CD14-positive monocyte (primary cell): ENCODE results near the gene NKPD1. TPM values are rescaled to one million over a fixed set of nuclear protein-coding genes. Genes with fewer than 3 reads are reported as not detected.

Experiments
- DNase-seq, 3 donors: peaks; one replicate each; pipeline ENCODE4 v3.0.0-alpha.2; 2011 to 2022
- H2AFZ ChIP-seq: 2 replicates; pipeline ENCODE4 v1.6.0; 2012; ENCODE audit warnings: mild to moderate bottlenecking, low read depth, low read length, inconsistent platforms; ENCODE audit not compliant: insufficient read depth, poor library complexity, severe bottlenecking
- H3K27ac ChIP-seq, 2 donors: 1 replicate in 1 of 2; 2 replicates in 1 of 2; pipeline ENCODE4 v1.5.1; 2012 to 2013; ENCODE audit warnings: low read length in 2 of 2, control low read depth in 1 of 2, inconsistent platforms in 1 of 2, low read depth in 1 of 2, mild to moderate bottlenecking in 1 of 2
- H3K27me3 ChIP-seq, 2 donors: one replicate each; pipeline versions ENCODE4 v1.6.0 to v1.6.1; 2011 to 2013; ENCODE audit warnings: low read length in 2 of 2; ENCODE audit not compliant: control insufficient read depth in 2 of 2, insufficient read depth in 2 of 2
- H3K36me3 ChIP-seq, 2 donors: replicated peaks in 1 of 2; 1 replicate in 1 of 2; 2 replicates in 1 of 2; pipeline versions ENCODE4 v1.5.1 to v1.6.1; 2012 to 2013; ENCODE audit warnings: low read length in 2 of 2, control low read depth in 1 of 2, inconsistent platforms in 1 of 2, mild to moderate bottlenecking in 1 of 2; ENCODE audit not compliant: insufficient read depth in 2 of 2, control insufficient read depth in 1 of 2
- H3K4me1 ChIP-seq, 2 donors: 1 replicate in 1 of 2; 2 replicates in 1 of 2; pipeline versions ENCODE4 v1.5.1 to v1.6.1; 2012 to 2013; ENCODE audit warnings: low read length in 2 of 2, control low read depth in 1 of 2, inconsistent platforms in 1 of 2, mild to moderate bottlenecking in 1 of 2, moderate library complexity in 1 of 2; ENCODE audit not compliant: insufficient read depth in 2 of 2, control insufficient read depth in 1 of 2
- H3K4me2 ChIP-seq: replicated peaks from 2 replicates; pipeline ENCODE3; 2012; ENCODE audit warnings: low read length, moderate library complexity, mild to moderate bottlenecking; ENCODE audit not compliant: poor library complexity, severe bottlenecking; ENCODE audit errors: extremely low read depth
- H3K4me3 ChIP-seq, 3 experiments: fragments of 200-600 bp in 1 of 3; sonication (generic) in 1 of 3; replicated peaks in 1 of 3; 1 replicate in 2 of 3; 2 replicates in 1 of 3; pipeline ENCODE4 v1.5.1; 2011 to 2013; ENCODE audit warnings: low read length in 3 of 3, mild to moderate bottlenecking in 3 of 3, control low read depth in 2 of 3, low read depth in 2 of 3, inconsistent platforms in 1 of 3, moderate library complexity in 1 of 3
- H3K79me2 ChIP-seq: 2 replicates; pipeline ENCODE4 v1.6.0; 2012; ENCODE audit warnings: mild to moderate bottlenecking, control low read depth, inconsistent platforms, low read length, moderate library complexity; ENCODE audit not compliant: insufficient read depth
- H3K9ac ChIP-seq: 2 replicates; pipeline ENCODE4 v1.6.0; 2017; ENCODE audit warnings: low read length, mild to moderate bottlenecking; ENCODE audit not compliant: insufficient read depth, poor library complexity, severe bottlenecking
- H3K9me3 ChIP-seq, 2 donors: replicated peaks in 1 of 2; 1 replicate in 1 of 2; 2 replicates in 1 of 2; pipeline versions ENCODE4 v1.5.1 to v1.6.1; 2012 to 2013; ENCODE audit warnings: low read length in 2 of 2, control low read depth in 1 of 2; ENCODE audit not compliant: control insufficient read depth in 1 of 2, insufficient read depth in 1 of 2
- H4K20me1 ChIP-seq: 2 replicates; pipeline ENCODE4 v1.6.0; 2012; ENCODE audit warnings: mild to moderate bottlenecking, low read length, control low read depth, moderate library complexity; ENCODE audit not compliant: insufficient read depth
- H3K27ac Mint-ChIP-seq, 7 donors: one replicate each; pipeline ENCODE4 v1.8.0; 2020; ENCODE audit warnings: mild to moderate bottlenecking in 7 of 7, mixed read lengths in 7 of 7, moderate library complexity in 6 of 7, inconsistent platforms in 2 of 7
- H3K27me3 Mint-ChIP-seq, 3 donors: one replicate each; pipeline ENCODE4 v1.8.0; 2021 to 2022; ENCODE audit warnings: low read depth in 3 of 3, mild to moderate bottlenecking in 3 of 3, mixed read lengths in 3 of 3, moderate library complexity in 3 of 3, inconsistent platforms in 1 of 3
- H3K36me3 Mint-ChIP-seq, 2 donors: one replicate each; pipeline ENCODE4 v1.8.0; 2020; ENCODE audit warnings: mixed read lengths in 2 of 2, inconsistent platforms in 1 of 2, mild to moderate bottlenecking in 1 of 2
- H3K4me1 Mint-ChIP-seq: one replicate; pipeline ENCODE4 v1.8.0; 2020; ENCODE audit warnings: mild to moderate bottlenecking, mixed read lengths
- H3K4me3 Mint-ChIP-seq, 2 donors: one replicate each; pipeline ENCODE4 v1.8.0; 2020; ENCODE audit warnings: mild to moderate bottlenecking in 2 of 2, mixed read lengths in 2 of 2, moderate library complexity in 1 of 2
- H3K9me3 Mint-ChIP-seq, 7 donors: one replicate each; pipeline ENCODE4 v1.8.0; 2020 to 2022; ENCODE audit warnings: mixed read lengths in 7 of 7, mild to moderate bottlenecking in 6 of 7, moderate library complexity in 6 of 7, inconsistent platforms in 2 of 7
- WGBS: methylation state at CpG from one replicate; pipeline ENCODE4 v1.1.5; 2013; ENCODE audit warnings: missing lambda C conversion rate; ENCODE audit not compliant: insufficient coverage; 5-methylcytosine and 5-hydroxymethylcytosine counted together
- intact Hi-C, 2 donors: fragments of 100-400 bp; cut with micrococcal nuclease; formaldehyde crosslinking; loops; one replicate each; pipeline versions ENCODE4 v1.15.0 to v1.15.1; 2023
- polyA plus RNA-seq, 3 donors: library from polyadenylated mRNA; depleted of rRNA in 1 of 3; unstranded in 2 of 3; stranded (reverse) in 1 of 3; fragments of 300-500 nt in 2 of 3; fragments of >200 nt in 1 of 3; fragmentation: Illumina TruSeq in 2 of 3; gene quantifications; 1 replicate in 2 of 3; 2 replicates in 1 of 3; pipeline ENCODE4 v1.2.3, GENCODE V29; 2012 to 2021
- TF ChIP-seq, protein P1 (sequence below): fragments of 200-600 bp; IDR thresholded peaks from one replicate; pipeline ENCODE4 v1.8.0; 2022; ENCODE audit warnings: antibody characterized with exemption, mild to moderate bottlenecking

The NKPD1 gene
- polyA plus RNA-seq, 3 donors: 0.11 TPM; not detected in 2

DNA sequence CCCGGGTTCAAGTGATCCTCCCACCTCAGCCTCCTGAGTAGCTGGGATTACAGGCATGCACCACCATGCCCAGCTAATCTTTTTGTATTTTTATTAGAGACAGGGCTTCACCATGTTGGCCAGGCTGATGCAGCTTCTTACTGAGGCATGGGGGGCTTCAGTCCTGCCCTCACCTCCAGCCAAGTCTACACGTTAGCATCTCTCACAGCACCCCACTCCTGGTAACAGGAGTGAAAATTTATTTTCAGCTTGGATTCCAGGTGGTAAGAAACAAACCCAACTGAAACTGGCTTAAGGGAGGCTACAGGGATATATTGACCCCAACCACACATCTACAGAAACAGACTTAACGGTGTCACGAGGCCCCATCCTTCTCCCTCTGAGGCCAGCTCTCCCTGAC lies 10.6 kb downstream of the NKPD1 start:
- Mint-ChIP-seq H3K27me3 (peaks cover 33 to 49% (median 42%) of the 10 kb centered on the region in 3 donors), H3K27ac (no peak overlapping the region), H3K36me3 (peaks cover 5 to 7% of the 10 kb centered on the region in 2 donors), H3K4me3 (no peak overlapping the region), H3K4me1 (peaks cover 18% of the 10 kb centered on the region), H3K9me3 (peaks cover 0 to 18% (median 8%) of the 10 kb centered on the region in 7 donors)
- Histone ChIP-seq H3K9ac (no peak overlapping the region), H2AFZ (no peak overlapping the region), H3K4me2 (no peak overlapping the region), H3K4me1 (peaks cover 14 to 24% of the 10 kb centered on the region in 2 donors), H3K27ac (no peak overlapping the region), H3K79me2 (no peaks in the 10 kb centered on the region), H3K4me3 (no peak overlapping the region), H3K9me3 (peaks cover 0 to 19% of the 10 kb centered on the region in 2 donors), H3K36me3 (peaks cover 3 to 7% of the 10 kb centered on the region in 2 donors), H4K20me1 (no peaks in the 10 kb centered on the region), H3K27me3 (peaks cover 14 to 39% of the 10 kb centered on the region in 2 donors)
- 60% methylated on average over 1 of the region's 4 CpGs for WGBS
- TF ChIP-seq, protein P1, sequence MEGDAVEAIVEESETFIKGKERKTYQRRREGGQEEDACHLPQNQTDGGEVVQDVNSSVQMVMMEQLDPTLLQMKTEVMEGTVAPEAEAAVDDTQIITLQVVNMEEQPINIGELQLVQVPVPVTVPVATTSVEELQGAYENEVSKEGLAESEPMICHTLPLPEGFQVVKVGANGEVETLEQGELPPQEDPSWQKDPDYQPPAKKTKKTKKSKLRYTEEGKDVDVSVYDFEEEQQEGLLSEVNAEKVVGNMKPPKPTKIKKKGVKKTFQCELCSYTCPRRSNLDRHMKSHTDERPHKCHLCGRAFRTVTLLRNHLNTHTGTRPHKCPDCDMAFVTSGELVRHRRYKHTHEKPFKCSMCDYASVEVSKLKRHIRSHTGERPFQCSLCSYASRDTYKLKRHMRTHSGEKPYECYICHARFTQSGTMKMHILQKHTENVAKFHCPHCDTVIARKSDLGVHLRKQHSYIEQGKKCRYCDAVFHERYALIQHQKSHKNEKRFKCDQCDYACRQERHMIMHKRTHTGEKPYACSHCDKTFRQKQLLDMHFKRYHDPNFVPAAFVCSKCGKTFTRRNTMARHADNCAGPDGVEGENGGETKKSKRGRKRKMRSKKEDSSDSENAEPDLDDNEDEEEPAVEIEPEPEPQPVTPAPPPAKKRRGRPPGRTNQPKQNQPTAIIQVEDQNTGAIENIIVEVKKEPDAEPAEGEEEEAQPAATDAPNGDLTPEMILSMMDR: no peak
- intact Hi-C loops: no loop called here
- DNase-seq: no peak

DNA sequence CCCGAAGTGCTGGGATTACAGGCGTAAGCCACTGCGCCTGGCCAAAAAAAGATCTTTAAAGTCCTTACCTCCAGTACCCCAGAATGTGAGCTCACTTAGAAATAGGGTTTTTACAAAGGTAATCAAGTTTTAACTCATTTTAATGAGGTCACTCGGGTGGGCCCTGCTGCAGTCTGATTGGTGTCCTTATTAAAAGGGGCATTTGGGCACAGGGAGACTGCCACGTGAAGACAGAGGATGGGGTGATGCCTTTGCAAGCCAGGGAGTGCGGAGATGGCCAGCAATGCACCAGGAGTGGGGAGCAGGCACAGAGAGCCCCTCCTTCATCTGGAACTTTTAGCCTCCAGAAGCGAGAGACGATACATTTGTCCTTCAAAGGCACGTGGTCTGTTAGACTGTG lies 11.7 kb downstream of the NKPD1 start:
- peaks cover 0 to 14% (median 5%) of the 10 kb centered on the region in 7 donors for H3K9me3 Mint-ChIP-seq
- TF ChIP-seq, protein P1: no peak
- peaks cover 15% of the 10 kb centered on the region for H3K4me1 Mint-ChIP-seq
- peak overlapping the region in 2 of 7 donors; percentile 3 to 37 for H3K27ac Mint-ChIP-seq
- H3K79me2 ChIP-seq: no peaks in the 10 kb centered on the region
- H3K4me2 ChIP-seq: no peak overlapping the region
- no peaks in the 10 kb centered on the region for H4K20me1 ChIP-seq
- H2AFZ ChIP-seq: no peak overlapping the region
- H3K4me3 Mint-ChIP-seq: no peak overlapping the region
- 61% methylated on average over 6 of the region's 9 CpGs for WGBS
- no peak overlapping the region for H3K9ac ChIP-seq
- peaks cover 11 to 32% of the 10 kb centered on the region in 2 donors for H3K27me3 ChIP-seq
- intact Hi-C loops: loop anchor here in 1 of 2 donors (10.0 kb wide), 1 partner anchor 196 kb away; the partner anchor contains the start of gene KLC3
- peaks cover 27 to 38% (median 32%) of the 10 kb centered on the region in 3 donors for H3K27me3 Mint-ChIP-seq
- H3K36me3 Mint-ChIP-seq: peaks cover 5 to 8% of the 10 kb centered on the region in 2 donors
- peaks cover 14 to 24% of the 10 kb centered on the region in 2 donors for H3K4me1 ChIP-seq
- no peak for DNase-seq
- H3K9me3 ChIP-seq: peaks cover 0 to 19% of the 10 kb centered on the region in 2 donors
- H3K36me3 ChIP-seq: peaks cover 12 to 15% of the 10 kb centered on the region in 2 donors
- H3K4me3 ChIP-seq: no peak overlapping the region
- H3K27ac ChIP-seq: no peak overlapping the region
